GM19023 (cell line): ENCODE results near the gene MYZAP.

ENCODE experiments used
- ATAC-seq: cut with Tn5 transposase; IDR thresholded peaks from one replicate; pipeline ENCODE4 v1.9.1; 2021; ENCODE audit warnings: mild to moderate bottlenecking, moderate library complexity; ENCODE audit not compliant: unreplicated experiment

MYZAP gene

GRCh38 chr15:57619746-57620145 is 28.0 kb downstream of the MYZAP start:
- ATAC-seq = no peak

GRCh38 chr15:57624730-57625129 is 33.0 kb downstream of the MYZAP start:
- ATAC-seq = no peak

GRCh38 chr15:57625703-57626448 is 34.2 kb downstream of the MYZAP start:
- ATAC-seq = no peak

- no peak for ATAC-seq
Observed at GRCh38 chr15:57626713-57627440, 35.2 kb downstream of the MYZAP start.

GRCh38 chr15:57631386-57632110 is 39.8 kb downstream of the MYZAP start:
- no peak for ATAC-seq

GRCh38 chr15:57634290-57634689 is 42.6 kb downstream of the MYZAP start:
- no peak for ATAC-seq

GRCh38 chr15:57635300-57635909 is 43.7 kb downstream of the MYZAP start:
- no peak for ATAC-seq

- no peak for ATAC-seq
Observed at GRCh38 chr15:57637846-57638245, 46.1 kb downstream of the MYZAP start.

- ATAC-seq = no peak
Observed at GRCh38 chr15:57639306-57639705, 47.6 kb downstream of the MYZAP start.

- no peak for ATAC-seq
Observed at GRCh38 chr15:57640930-57641682, 49.4 kb downstream of the MYZAP start.

- ATAC-seq = no peak
Observed at GRCh38 chr15:57643826-57644225, 52.1 kb downstream of the MYZAP start.

GRCh38 chr15:57646087-57646486 is 54.4 kb downstream of the MYZAP start:
- no peak for ATAC-seq

GRCh38 chr15:57647071-57647790 is 55.5 kb downstream of the MYZAP start:
- ATAC-seq = no peak

GRCh38 chr15:57647791-57648130 is 56.1 kb downstream of the MYZAP start:
- no peak for ATAC-seq

GRCh38 chr15:57649138-57649537 is 57.4 kb downstream of the MYZAP start:
- ATAC-seq = no peak

GRCh38 chr15:57651445-57651844 is 59.7 kb downstream of the MYZAP start:
- ATAC-seq = no peak

GRCh38 chr15:57652481-57652880 is 60.8 kb downstream of the MYZAP start:
- ATAC-seq = no peak

- ATAC-seq = no peak
Observed at GRCh38 chr15:57654153-57654852, 62.6 kb downstream of the MYZAP start.

GRCh38 chr15:57655053-57655452 is 63.3 kb downstream of the MYZAP start:
- no peak for ATAC-seq
